CD14-positive monocyte (primary cell): ENCODE measurements around the gene ZBTB7A. TPM values are rescaled to one million over a fixed set of nuclear protein-coding genes. Genes with fewer than 3 reads are reported as not detected.

ENCODE experiments used
- DNase-seq, 3 donors: peaks; one replicate each; pipeline ENCODE4 v3.0.0-alpha.2; 2011 to 2022
- H2AFZ ChIP-seq: 2 replicates; pipeline ENCODE4 v1.6.0; 2012; ENCODE audit warnings: mild to moderate bottlenecking, low read depth, low read length, inconsistent platforms; ENCODE audit not compliant: insufficient read depth, poor library complexity, severe bottlenecking
- H3K27ac ChIP-seq, 2 donors: 1 replicate in 1 of 2; 2 replicates in 1 of 2; pipeline ENCODE4 v1.5.1; 2012 to 2013; ENCODE audit warnings: low read length in 2 of 2, control low read depth in 1 of 2, inconsistent platforms in 1 of 2, low read depth in 1 of 2, mild to moderate bottlenecking in 1 of 2
- H3K27me3 ChIP-seq, 2 donors: one replicate each; pipeline versions ENCODE4 v1.6.0 to v1.6.1; 2011 to 2013; ENCODE audit warnings: low read length in 2 of 2; ENCODE audit not compliant: control insufficient read depth in 2 of 2, insufficient read depth in 2 of 2
- H3K36me3 ChIP-seq, 2 donors: replicated peaks in 1 of 2; 1 replicate in 1 of 2; 2 replicates in 1 of 2; pipeline versions ENCODE4 v1.5.1 to v1.6.1; 2012 to 2013; ENCODE audit warnings: low read length in 2 of 2, control low read depth in 1 of 2, inconsistent platforms in 1 of 2, mild to moderate bottlenecking in 1 of 2; ENCODE audit not compliant: insufficient read depth in 2 of 2, control insufficient read depth in 1 of 2
- H3K4me1 ChIP-seq, 2 donors: 1 replicate in 1 of 2; 2 replicates in 1 of 2; pipeline versions ENCODE4 v1.5.1 to v1.6.1; 2012 to 2013; ENCODE audit warnings: low read length in 2 of 2, control low read depth in 1 of 2, inconsistent platforms in 1 of 2, mild to moderate bottlenecking in 1 of 2, moderate library complexity in 1 of 2; ENCODE audit not compliant: insufficient read depth in 2 of 2, control insufficient read depth in 1 of 2
- H3K4me2 ChIP-seq: replicated peaks from 2 replicates; pipeline ENCODE3; 2012; ENCODE audit warnings: low read length, moderate library complexity, mild to moderate bottlenecking; ENCODE audit not compliant: poor library complexity, severe bottlenecking; ENCODE audit errors: extremely low read depth
- H3K4me3 ChIP-seq, 3 experiments: fragments of 200-600 bp in 1 of 3; sonication (generic) in 1 of 3; replicated peaks in 1 of 3; 1 replicate in 2 of 3; 2 replicates in 1 of 3; pipeline ENCODE4 v1.5.1; 2011 to 2013; ENCODE audit warnings: low read length in 3 of 3, mild to moderate bottlenecking in 3 of 3, control low read depth in 2 of 3, low read depth in 2 of 3, inconsistent platforms in 1 of 3, moderate library complexity in 1 of 3
- H3K79me2 ChIP-seq: 2 replicates; pipeline ENCODE4 v1.6.0; 2012; ENCODE audit warnings: mild to moderate bottlenecking, control low read depth, inconsistent platforms, low read length, moderate library complexity; ENCODE audit not compliant: insufficient read depth
- H3K9ac ChIP-seq: 2 replicates; pipeline ENCODE4 v1.6.0; 2017; ENCODE audit warnings: low read length, mild to moderate bottlenecking; ENCODE audit not compliant: insufficient read depth, poor library complexity, severe bottlenecking
- H3K9me3 ChIP-seq, 2 donors: replicated peaks in 1 of 2; 1 replicate in 1 of 2; 2 replicates in 1 of 2; pipeline versions ENCODE4 v1.5.1 to v1.6.1; 2012 to 2013; ENCODE audit warnings: low read length in 2 of 2, control low read depth in 1 of 2; ENCODE audit not compliant: control insufficient read depth in 1 of 2, insufficient read depth in 1 of 2
- H4K20me1 ChIP-seq: 2 replicates; pipeline ENCODE4 v1.6.0; 2012; ENCODE audit warnings: mild to moderate bottlenecking, low read length, control low read depth, moderate library complexity; ENCODE audit not compliant: insufficient read depth
- H3K27ac Mint-ChIP-seq, 7 donors: one replicate each; pipeline ENCODE4 v1.8.0; 2020; ENCODE audit warnings: mild to moderate bottlenecking in 7 of 7, mixed read lengths in 7 of 7, moderate library complexity in 6 of 7, inconsistent platforms in 2 of 7
- H3K27me3 Mint-ChIP-seq, 3 donors: one replicate each; pipeline ENCODE4 v1.8.0; 2021 to 2022; ENCODE audit warnings: low read depth in 3 of 3, mild to moderate bottlenecking in 3 of 3, mixed read lengths in 3 of 3, moderate library complexity in 3 of 3, inconsistent platforms in 1 of 3
- H3K36me3 Mint-ChIP-seq, 2 donors: one replicate each; pipeline ENCODE4 v1.8.0; 2020; ENCODE audit warnings: mixed read lengths in 2 of 2, inconsistent platforms in 1 of 2, mild to moderate bottlenecking in 1 of 2
- H3K4me1 Mint-ChIP-seq: one replicate; pipeline ENCODE4 v1.8.0; 2020; ENCODE audit warnings: mild to moderate bottlenecking, mixed read lengths
- H3K4me3 Mint-ChIP-seq, 2 donors: one replicate each; pipeline ENCODE4 v1.8.0; 2020; ENCODE audit warnings: mild to moderate bottlenecking in 2 of 2, mixed read lengths in 2 of 2, moderate library complexity in 1 of 2
- H3K9me3 Mint-ChIP-seq, 7 donors: one replicate each; pipeline ENCODE4 v1.8.0; 2020 to 2022; ENCODE audit warnings: mixed read lengths in 7 of 7, mild to moderate bottlenecking in 6 of 7, moderate library complexity in 6 of 7, inconsistent platforms in 2 of 7
- WGBS: methylation state at CpG from one replicate; pipeline ENCODE4 v1.1.5; 2013; ENCODE audit warnings: missing lambda C conversion rate; ENCODE audit not compliant: insufficient coverage; 5-methylcytosine and 5-hydroxymethylcytosine counted together
- intact Hi-C, 2 donors: fragments of 100-400 bp; cut with micrococcal nuclease; formaldehyde crosslinking; loops; one replicate each; pipeline versions ENCODE4 v1.15.0 to v1.15.1; 2023
- polyA plus RNA-seq, 3 donors: library from polyadenylated mRNA; depleted of rRNA in 1 of 3; unstranded in 2 of 3; stranded (reverse) in 1 of 3; fragments of 300-500 nt in 2 of 3; fragments of >200 nt in 1 of 3; fragmentation: Illumina TruSeq in 2 of 3; gene quantifications; 1 replicate in 2 of 3; 2 replicates in 1 of 3; pipeline ENCODE4 v1.2.3, GENCODE V29; 2012 to 2021
- TF ChIP-seq, protein P1 (sequence below): fragments of 200-600 bp; IDR thresholded peaks from one replicate; pipeline ENCODE4 v1.8.0; 2022; ENCODE audit warnings: antibody characterized with exemption, mild to moderate bottlenecking

The ZBTB7A gene
- polyA plus RNA-seq, 3 donors: 18.0 to 31.5 (median 20.2) TPM

- Mint-ChIP-seq H3K4me1 (peaks cover 5% of the 10 kb centered on the region), H3K27ac (no peak overlapping the region), H3K27me3 (peaks cover 0 to 2% (median under 1%) of the 10 kb centered on the region in 3 donors), H3K4me3 (no peak overlapping the region), H3K36me3 (peaks cover 6 to 34% of the 10 kb centered on the region in 2 donors), H3K9me3 (no peaks in the 10 kb centered on the region)
- H3K27me3 ChIP-seq: no peaks in the 10 kb centered on the region
- no peak overlapping the region for H3K4me3 ChIP-seq
- H4K20me1 ChIP-seq: peaks cover 83% of the 10 kb centered on the region
- no peak overlapping the region for H2AFZ ChIP-seq
- 80% methylated on average over 7 of the region's 10 CpGs for WGBS
- DNase-seq: no peak
- peaks cover 4% of the 10 kb centered on the region for H3K79me2 ChIP-seq
- no peak overlapping the region for H3K4me2 ChIP-seq
- H3K9me3 ChIP-seq: no peaks in the 10 kb centered on the region
- peaks cover 57 to 65% of the 10 kb centered on the region in 2 donors for H3K36me3 ChIP-seq
- no peak overlapping the region for H3K9ac ChIP-seq
- H3K4me1 ChIP-seq: peaks cover 9 to 11% of the 10 kb centered on the region in 2 donors
- intact Hi-C loops: no loop called here
- TF ChIP-seq, protein P1, sequence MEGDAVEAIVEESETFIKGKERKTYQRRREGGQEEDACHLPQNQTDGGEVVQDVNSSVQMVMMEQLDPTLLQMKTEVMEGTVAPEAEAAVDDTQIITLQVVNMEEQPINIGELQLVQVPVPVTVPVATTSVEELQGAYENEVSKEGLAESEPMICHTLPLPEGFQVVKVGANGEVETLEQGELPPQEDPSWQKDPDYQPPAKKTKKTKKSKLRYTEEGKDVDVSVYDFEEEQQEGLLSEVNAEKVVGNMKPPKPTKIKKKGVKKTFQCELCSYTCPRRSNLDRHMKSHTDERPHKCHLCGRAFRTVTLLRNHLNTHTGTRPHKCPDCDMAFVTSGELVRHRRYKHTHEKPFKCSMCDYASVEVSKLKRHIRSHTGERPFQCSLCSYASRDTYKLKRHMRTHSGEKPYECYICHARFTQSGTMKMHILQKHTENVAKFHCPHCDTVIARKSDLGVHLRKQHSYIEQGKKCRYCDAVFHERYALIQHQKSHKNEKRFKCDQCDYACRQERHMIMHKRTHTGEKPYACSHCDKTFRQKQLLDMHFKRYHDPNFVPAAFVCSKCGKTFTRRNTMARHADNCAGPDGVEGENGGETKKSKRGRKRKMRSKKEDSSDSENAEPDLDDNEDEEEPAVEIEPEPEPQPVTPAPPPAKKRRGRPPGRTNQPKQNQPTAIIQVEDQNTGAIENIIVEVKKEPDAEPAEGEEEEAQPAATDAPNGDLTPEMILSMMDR: no peak
- peak overlapping the region in 1 of 2 donors; percentile 53 for H3K27ac ChIP-seq
Observed at GRCh38 chr19:4035582-4035981, 31.1 kb downstream of the ZBTB7A start.

DNA sequence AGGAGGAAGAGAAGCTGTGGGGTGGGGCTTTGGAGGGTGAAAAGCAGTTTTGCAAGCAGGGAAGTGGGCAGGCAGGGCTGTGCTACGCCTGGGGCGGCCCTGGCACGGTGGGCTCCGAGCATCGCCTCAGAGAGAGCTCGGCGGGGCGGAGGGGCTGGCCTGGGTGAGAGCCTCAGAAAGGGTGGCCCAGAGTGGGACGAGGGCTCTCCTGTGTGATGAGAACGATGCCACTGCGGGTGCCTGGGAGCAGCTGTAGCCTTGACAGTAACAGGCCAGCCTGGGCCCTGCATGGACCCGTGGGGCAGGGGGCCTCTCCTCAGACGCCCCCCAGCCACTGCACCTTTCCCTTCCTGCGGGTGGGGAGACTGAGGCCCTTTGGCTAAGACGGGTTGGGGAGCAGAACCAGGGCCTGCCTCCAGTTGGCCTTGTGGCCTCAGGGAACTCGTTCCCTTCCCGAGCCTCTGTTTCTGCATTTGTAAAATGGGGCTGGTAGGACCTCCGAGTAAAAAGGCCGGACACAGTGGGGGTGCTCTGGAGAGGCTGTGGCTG is 31.6 kb downstream of the ZBTB7A start:
- Mint-ChIP-seq H3K4me1 (peaks cover 5% of the 10 kb centered on the region), H3K4me3 (no peak overlapping the region)

More for the DNA sequence above, 31.6 kb downstream of the ZBTB7A start:
- Histone ChIP-seq H2AFZ (no peak overlapping the region), H3K4me2 (no peak overlapping the region), H3K27ac (peak overlapping the region; percentile 16 to 53), H3K27me3 (no peaks in the 10 kb centered on the region), H3K9me3 (no peaks in the 10 kb centered on the region), H3K4me1 (peaks cover 9 to 11% of the 10 kb centered on the region in 2 donors), H3K79me2 (peaks cover 4% of the 10 kb centered on the region), H3K9ac (no peak overlapping the region), H4K20me1 (peaks cover 78% of the 10 kb centered on the region), H3K36me3 (peaks cover 58 to 69% of the 10 kb centered on the region in 2 donors), H3K4me3 (no peak overlapping the region)
- peak overlapping the region in 5 of 7 donors; percentile 60 to 85 (median 81) for H3K27ac Mint-ChIP-seq
- DNase-seq: no peak
- WGBS: 82% methylated on average over 16 of the region's 19 CpGs
- peaks cover 6 to 34% of the 10 kb centered on the region in 2 donors for H3K36me3 Mint-ChIP-seq
- intact Hi-C loops: no loop called here
- peaks cover 0 to 2% (median 0%) of the 10 kb centered on the region in 3 donors for H3K27me3 Mint-ChIP-seq
- TF ChIP-seq, protein P1: no peak
- H3K9me3 Mint-ChIP-seq: no peaks in the 10 kb centered on the region
